Superior temporal gyrus (tissue), 1 donor: ENCODE measurements around the gene TBL1X.

Experiments used
- DNase-seq: peaks from one replicate; pipeline ENCODE4 v3.0.0-alpha.2; 2016; ENCODE audit errors: extremely low spot score

The TBL1X gene

GRCh38 chrX:9498236-9498635, 33.4 kb downstream of the TBL1X start:
- DNase-seq, result no peak

- DNase-seq, result no peak
These were observed 35.7 kb downstream of the TBL1X start for GRCh38 chrX:9500584-9500983.

GRCh38 chrX:9501362-9501761, 36.5 kb downstream of the TBL1X start:
- DNase-seq, result no peak

GRCh38 chrX:9503261-9503660, 38.4 kb downstream of the TBL1X start:
- DNase-seq, result no peak

- no peak for DNase-seq
These were observed 45.5 kb downstream of the TBL1X start for GRCh38 chrX:9510366-9510765.

DNA sequence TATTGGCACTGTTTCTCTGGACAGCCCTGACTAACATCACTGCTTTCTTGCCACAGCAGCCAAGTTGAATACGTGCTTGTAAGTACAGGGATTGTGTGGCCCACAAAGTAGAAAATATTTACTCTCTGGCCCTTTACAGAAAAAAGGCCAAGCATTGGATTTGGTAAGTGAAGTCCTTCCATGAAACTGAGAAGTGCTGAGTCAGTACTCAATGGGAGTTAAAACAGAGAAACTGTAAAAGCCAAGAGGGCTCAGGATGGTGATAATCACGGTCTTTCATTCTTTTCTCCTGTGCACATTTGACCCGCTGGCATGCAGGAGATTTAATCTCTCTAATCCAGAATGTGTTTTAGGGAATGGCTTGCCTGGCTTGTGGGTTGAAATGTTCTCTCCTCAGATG, 46.1 kb downstream of the TBL1X start:
- no peak for DNase-seq

GRCh38 chrX:9515489-9515888, 50.6 kb downstream of the TBL1X start:
- no peak for DNase-seq

- no peak for DNase-seq
These were observed 51.2 kb downstream of the TBL1X start for GRCh38 chrX:9515973-9516538.

GRCh38 chrX:9516635-9517034, 51.8 kb downstream of the TBL1X start:
- no peak for DNase-seq

GRCh38 chrX:9518051-9518450, 53.2 kb downstream of the TBL1X start:
- DNase-seq, result no peak

- DNase-seq, result no peak
These were observed 54.0 kb downstream of the TBL1X start for GRCh38 chrX:9518889-9519288.

- no peak for DNase-seq
These were observed 54.8 kb downstream of the TBL1X start for GRCh38 chrX:9519546-9520216.

- no peak for DNase-seq
These were observed 55.3 kb downstream of the TBL1X start for GRCh38 chrX:9520217-9520590.

DNA sequence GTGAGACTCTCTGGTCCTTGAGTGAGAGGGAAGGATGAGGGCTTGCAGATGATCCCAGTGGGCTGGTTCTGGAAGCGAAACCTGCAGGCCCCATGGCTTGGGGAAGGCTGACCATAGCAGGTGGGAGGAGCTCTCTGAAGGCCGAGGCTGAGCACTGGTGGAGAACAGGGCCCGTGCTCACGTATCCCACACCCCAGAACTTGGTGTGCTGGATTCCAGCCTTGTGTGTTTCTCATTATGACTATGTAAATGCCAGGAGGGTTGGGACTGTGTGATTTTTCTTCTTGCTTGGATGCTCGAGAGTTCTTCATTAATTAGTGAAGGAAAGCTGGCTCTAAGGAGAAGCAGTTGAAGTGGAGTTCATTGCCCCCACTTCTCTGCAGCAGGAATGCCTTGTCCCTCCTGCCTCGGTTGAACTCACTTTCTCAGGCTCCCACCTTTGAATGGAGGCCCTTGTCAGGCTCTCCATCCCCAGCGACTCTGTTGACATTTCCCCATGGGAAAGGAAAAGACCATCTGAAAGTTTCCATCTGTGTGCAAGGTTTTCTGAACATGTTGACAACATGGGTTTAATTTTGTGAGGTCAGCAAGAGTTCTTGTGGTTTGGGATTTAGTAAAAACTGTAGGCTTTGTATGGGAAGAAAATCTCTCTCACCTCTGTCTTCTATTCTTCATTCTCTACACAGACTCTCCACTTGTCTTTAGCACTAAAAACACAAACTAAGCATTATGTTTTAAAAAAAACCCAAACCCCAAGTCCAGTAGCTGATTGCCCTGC, 57.7 kb downstream of the TBL1X start:
- no peak for DNase-seq

- DNase-seq, result no peak
These were observed 60.8 kb downstream of the TBL1X start for GRCh38 chrX:9525511-9526248.

DNA sequence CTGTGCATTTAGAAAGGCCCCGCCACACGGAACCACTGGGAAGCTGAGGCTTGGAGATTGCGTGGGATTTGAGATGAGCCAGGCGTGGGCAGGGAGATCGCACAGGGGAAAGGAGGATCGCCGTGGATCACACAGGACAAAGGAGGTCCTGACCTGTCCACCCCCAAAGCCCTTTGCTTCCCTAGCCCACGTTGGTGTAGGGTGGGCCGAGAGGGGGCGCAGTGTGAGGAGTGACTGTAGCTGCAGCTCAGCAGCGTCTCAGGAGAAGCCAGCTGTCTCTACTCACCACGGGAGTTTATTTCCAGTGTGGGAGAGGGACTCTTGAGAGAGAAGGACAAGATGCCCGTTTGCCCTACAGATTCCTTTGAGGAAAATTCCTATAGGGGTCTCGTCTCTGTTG, 62.1 kb downstream of the TBL1X start:
- peak; percentile 1 for DNase-seq

DNA sequence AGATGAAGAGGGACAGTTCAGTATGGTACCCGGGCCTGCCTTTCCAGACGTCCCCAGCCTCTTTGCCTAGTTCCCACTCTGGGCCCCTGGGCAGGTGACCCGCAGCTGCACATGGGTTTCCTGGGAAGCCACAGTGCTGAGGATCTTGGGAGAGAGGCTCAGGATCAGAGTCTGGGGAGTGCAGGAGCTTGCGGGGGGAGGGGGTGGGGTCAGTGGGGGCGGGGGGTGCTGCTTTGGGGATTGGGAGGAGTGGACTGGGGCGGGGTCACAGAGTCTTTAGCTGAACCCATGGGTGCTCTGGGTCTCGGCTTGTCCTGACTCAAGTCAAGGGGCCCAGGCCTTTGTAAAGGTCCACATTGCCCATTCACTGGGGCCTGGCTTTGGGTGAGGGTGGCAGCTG, 63.6 kb downstream of the TBL1X start:
- DNase-seq, result no peak

DNA sequence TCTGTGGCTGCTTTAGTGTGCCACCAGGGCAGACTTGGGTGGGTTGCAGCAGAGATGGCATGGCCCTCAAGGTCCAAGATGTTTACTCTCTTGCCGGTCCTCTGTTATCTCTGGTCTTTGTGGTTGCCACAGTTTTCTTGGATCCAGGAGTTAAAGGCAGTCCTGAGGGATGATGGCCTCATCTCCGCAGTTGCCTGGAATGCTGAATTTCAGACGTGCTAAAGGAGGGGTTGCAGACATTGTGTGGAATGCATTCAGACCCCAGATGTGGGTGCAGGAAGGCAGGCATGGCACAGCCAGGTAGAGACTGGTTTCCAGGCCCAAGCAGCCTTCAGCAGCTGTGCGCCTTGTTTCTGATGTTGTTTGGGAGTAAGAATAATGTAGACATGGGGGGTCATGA, 64.4 kb downstream of the TBL1X start:
- peak; percentile 0 for DNase-seq

- DNase-seq, result peak; percentile 67
These were observed 66.0 kb downstream of the TBL1X start for GRCh38 chrX:9530848-9531274.

DNA sequence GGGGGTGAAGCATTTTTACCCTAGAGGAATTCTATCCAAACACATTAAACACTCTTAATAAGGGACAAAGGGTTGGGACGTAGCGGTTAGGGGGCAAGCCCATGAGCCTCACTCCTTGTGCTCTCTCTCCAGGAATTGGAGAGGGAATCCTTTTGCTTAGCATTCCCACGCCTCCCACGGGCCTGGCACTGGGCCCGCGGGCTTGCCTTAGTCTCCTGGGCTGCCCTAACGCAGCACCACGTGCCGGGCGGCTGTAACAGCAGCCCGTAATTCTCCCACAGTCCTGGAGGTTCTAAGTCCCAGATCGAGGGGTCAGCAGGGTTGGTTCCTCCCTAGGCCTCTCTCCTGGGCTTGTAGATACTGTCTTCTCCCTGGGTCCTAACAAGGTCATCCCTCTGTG, 67.5 kb downstream of the TBL1X start:
- DNase-seq, result no peak

- DNase-seq, result no peak
These were observed 68.8 kb downstream of the TBL1X start for GRCh38 chrX:9533611-9534010.

DNA sequence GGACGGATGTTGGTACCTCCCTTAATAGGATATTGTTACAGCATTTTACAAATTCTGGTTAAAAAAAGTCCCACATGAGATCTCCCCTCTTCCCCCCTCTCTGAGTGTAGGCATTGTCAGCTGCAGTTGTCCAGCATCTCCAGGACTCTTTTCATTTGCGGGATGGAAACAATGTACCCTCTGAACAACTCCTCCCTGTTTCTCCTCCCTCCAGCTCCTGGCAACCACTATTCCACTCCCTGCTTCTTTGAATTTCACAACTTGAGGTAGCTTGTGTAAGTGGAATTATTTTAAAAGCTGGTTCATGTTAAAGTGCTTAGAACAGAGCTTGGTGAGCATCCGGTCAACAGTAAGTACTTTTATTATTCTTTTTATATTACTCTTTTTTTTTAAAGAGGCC, 69.8 kb downstream of the TBL1X start:
- peak; percentile 61 for DNase-seq
